CD14-positive monocyte (primary cell): ENCODE results near the gene MIDN. TPM values are rescaled to one million over a fixed set of nuclear protein-coding genes. Genes with fewer than 3 reads are reported as not detected.

Source experiments
- DNase-seq, 3 donors: peaks; one replicate each; pipeline ENCODE4 v3.0.0-alpha.2; 2011 to 2022
- H2AFZ ChIP-seq: 2 replicates; pipeline ENCODE4 v1.6.0; 2012; ENCODE audit warnings: mild to moderate bottlenecking, low read depth, low read length, inconsistent platforms; ENCODE audit not compliant: insufficient read depth, poor library complexity, severe bottlenecking
- H3K27ac ChIP-seq, 2 donors: 1 replicate in 1 of 2; 2 replicates in 1 of 2; pipeline ENCODE4 v1.5.1; 2012 to 2013; ENCODE audit warnings: low read length in 2 of 2, control low read depth in 1 of 2, inconsistent platforms in 1 of 2, low read depth in 1 of 2, mild to moderate bottlenecking in 1 of 2
- H3K27me3 ChIP-seq, 2 donors: one replicate each; pipeline versions ENCODE4 v1.6.0 to v1.6.1; 2011 to 2013; ENCODE audit warnings: low read length in 2 of 2; ENCODE audit not compliant: control insufficient read depth in 2 of 2, insufficient read depth in 2 of 2
- H3K36me3 ChIP-seq, 2 donors: replicated peaks in 1 of 2; 1 replicate in 1 of 2; 2 replicates in 1 of 2; pipeline versions ENCODE4 v1.5.1 to v1.6.1; 2012 to 2013; ENCODE audit warnings: low read length in 2 of 2, control low read depth in 1 of 2, inconsistent platforms in 1 of 2, mild to moderate bottlenecking in 1 of 2; ENCODE audit not compliant: insufficient read depth in 2 of 2, control insufficient read depth in 1 of 2
- H3K4me1 ChIP-seq, 2 donors: 1 replicate in 1 of 2; 2 replicates in 1 of 2; pipeline versions ENCODE4 v1.5.1 to v1.6.1; 2012 to 2013; ENCODE audit warnings: low read length in 2 of 2, control low read depth in 1 of 2, inconsistent platforms in 1 of 2, mild to moderate bottlenecking in 1 of 2, moderate library complexity in 1 of 2; ENCODE audit not compliant: insufficient read depth in 2 of 2, control insufficient read depth in 1 of 2
- H3K4me2 ChIP-seq: replicated peaks from 2 replicates; pipeline ENCODE3; 2012; ENCODE audit warnings: low read length, moderate library complexity, mild to moderate bottlenecking; ENCODE audit not compliant: poor library complexity, severe bottlenecking; ENCODE audit errors: extremely low read depth
- H3K4me3 ChIP-seq, 3 experiments: fragments of 200-600 bp in 1 of 3; sonication (generic) in 1 of 3; replicated peaks in 1 of 3; 1 replicate in 2 of 3; 2 replicates in 1 of 3; pipeline ENCODE4 v1.5.1; 2011 to 2013; ENCODE audit warnings: low read length in 3 of 3, mild to moderate bottlenecking in 3 of 3, control low read depth in 2 of 3, low read depth in 2 of 3, inconsistent platforms in 1 of 3, moderate library complexity in 1 of 3
- H3K79me2 ChIP-seq: 2 replicates; pipeline ENCODE4 v1.6.0; 2012; ENCODE audit warnings: mild to moderate bottlenecking, control low read depth, inconsistent platforms, low read length, moderate library complexity; ENCODE audit not compliant: insufficient read depth
- H3K9ac ChIP-seq: 2 replicates; pipeline ENCODE4 v1.6.0; 2017; ENCODE audit warnings: low read length, mild to moderate bottlenecking; ENCODE audit not compliant: insufficient read depth, poor library complexity, severe bottlenecking
- H3K9me3 ChIP-seq, 2 donors: replicated peaks in 1 of 2; 1 replicate in 1 of 2; 2 replicates in 1 of 2; pipeline versions ENCODE4 v1.5.1 to v1.6.1; 2012 to 2013; ENCODE audit warnings: low read length in 2 of 2, control low read depth in 1 of 2; ENCODE audit not compliant: control insufficient read depth in 1 of 2, insufficient read depth in 1 of 2
- H4K20me1 ChIP-seq: 2 replicates; pipeline ENCODE4 v1.6.0; 2012; ENCODE audit warnings: mild to moderate bottlenecking, low read length, control low read depth, moderate library complexity; ENCODE audit not compliant: insufficient read depth
- H3K27ac Mint-ChIP-seq, 7 donors: one replicate each; pipeline ENCODE4 v1.8.0; 2020; ENCODE audit warnings: mild to moderate bottlenecking in 7 of 7, mixed read lengths in 7 of 7, moderate library complexity in 6 of 7, inconsistent platforms in 2 of 7
- H3K27me3 Mint-ChIP-seq, 3 donors: one replicate each; pipeline ENCODE4 v1.8.0; 2021 to 2022; ENCODE audit warnings: low read depth in 3 of 3, mild to moderate bottlenecking in 3 of 3, mixed read lengths in 3 of 3, moderate library complexity in 3 of 3, inconsistent platforms in 1 of 3
- H3K36me3 Mint-ChIP-seq, 2 donors: one replicate each; pipeline ENCODE4 v1.8.0; 2020; ENCODE audit warnings: mixed read lengths in 2 of 2, inconsistent platforms in 1 of 2, mild to moderate bottlenecking in 1 of 2
- H3K4me1 Mint-ChIP-seq: one replicate; pipeline ENCODE4 v1.8.0; 2020; ENCODE audit warnings: mild to moderate bottlenecking, mixed read lengths
- H3K4me3 Mint-ChIP-seq, 2 donors: one replicate each; pipeline ENCODE4 v1.8.0; 2020; ENCODE audit warnings: mild to moderate bottlenecking in 2 of 2, mixed read lengths in 2 of 2, moderate library complexity in 1 of 2
- H3K9me3 Mint-ChIP-seq, 7 donors: one replicate each; pipeline ENCODE4 v1.8.0; 2020 to 2022; ENCODE audit warnings: mixed read lengths in 7 of 7, mild to moderate bottlenecking in 6 of 7, moderate library complexity in 6 of 7, inconsistent platforms in 2 of 7
- WGBS: methylation state at CpG from one replicate; pipeline ENCODE4 v1.1.5; 2013; ENCODE audit warnings: missing lambda C conversion rate; ENCODE audit not compliant: insufficient coverage; 5-methylcytosine and 5-hydroxymethylcytosine counted together
- intact Hi-C, 2 donors: fragments of 100-400 bp; cut with micrococcal nuclease; formaldehyde crosslinking; loops; one replicate each; pipeline versions ENCODE4 v1.15.0 to v1.15.1; 2023
- polyA plus RNA-seq, 3 donors: library from polyadenylated mRNA; depleted of rRNA in 1 of 3; unstranded in 2 of 3; stranded (reverse) in 1 of 3; fragments of 300-500 nt in 2 of 3; fragments of >200 nt in 1 of 3; fragmentation: Illumina TruSeq in 2 of 3; gene quantifications; 1 replicate in 2 of 3; 2 replicates in 1 of 3; pipeline ENCODE4 v1.2.3, GENCODE V29; 2012 to 2021
- TF ChIP-seq, protein P1 (sequence below): fragments of 200-600 bp; IDR thresholded peaks from one replicate; pipeline ENCODE4 v1.8.0; 2022; ENCODE audit warnings: antibody characterized with exemption, mild to moderate bottlenecking

The MIDN gene
- polyA plus RNA-seq, 3 donors, result 5.6 to 301 (median 11.0) TPM

DNA sequence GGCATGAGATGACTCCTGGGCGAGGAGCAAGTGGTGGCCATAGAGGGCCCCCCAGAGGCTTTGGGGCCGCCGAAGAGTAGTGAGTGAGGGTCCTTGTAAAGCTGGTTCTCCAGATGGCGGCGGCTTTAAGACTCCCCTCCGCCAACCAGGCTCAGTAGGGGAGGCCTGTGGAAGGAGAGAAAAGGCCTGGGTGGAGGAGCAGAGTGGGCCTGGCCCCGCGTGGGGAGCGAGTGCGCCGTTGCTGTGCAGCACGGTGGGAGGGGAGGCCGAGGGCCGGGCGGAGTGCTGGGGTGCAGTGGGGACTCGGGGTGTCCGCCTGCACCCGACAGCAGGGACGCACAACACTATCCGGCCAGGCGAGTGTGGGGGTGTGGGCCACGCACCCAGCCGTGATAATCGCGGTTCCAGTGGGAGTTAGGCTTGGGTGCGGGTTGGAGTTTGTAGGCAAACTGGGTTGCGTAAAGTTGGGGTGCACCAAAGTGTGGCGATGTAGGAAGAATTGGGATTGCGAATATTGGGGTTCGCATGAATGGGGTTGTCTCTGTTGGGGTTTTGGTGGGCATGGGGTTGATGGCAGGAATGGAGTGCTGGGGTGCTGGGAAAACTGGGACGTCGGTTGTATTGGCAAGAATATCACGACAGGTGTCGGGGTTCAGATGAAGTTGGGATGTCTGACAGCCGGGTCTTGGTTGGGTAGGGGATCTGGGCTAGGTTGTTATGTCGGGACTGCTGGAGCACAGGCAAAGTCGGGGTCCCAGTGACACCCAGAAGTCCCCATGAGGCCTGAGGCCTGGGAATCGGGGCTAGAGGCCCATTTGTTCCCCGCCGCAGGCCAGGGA, 20.1 kb downstream of the MIDN start:
- H3K36me3 ChIP-seq, result peaks cover 27 to 31% of the 10 kb centered on the region in 2 donors
- peaks cover 60% of the 10 kb centered on the region for H4K20me1 ChIP-seq
- peak overlapping the region; percentile 23 to 65 for H3K27ac ChIP-seq
- WGBS, result 62% methylated on average over 40 of the region's 40 CpGs
- H3K9me3 ChIP-seq, result no peaks in the 10 kb centered on the region
- TF ChIP-seq, protein P1, sequence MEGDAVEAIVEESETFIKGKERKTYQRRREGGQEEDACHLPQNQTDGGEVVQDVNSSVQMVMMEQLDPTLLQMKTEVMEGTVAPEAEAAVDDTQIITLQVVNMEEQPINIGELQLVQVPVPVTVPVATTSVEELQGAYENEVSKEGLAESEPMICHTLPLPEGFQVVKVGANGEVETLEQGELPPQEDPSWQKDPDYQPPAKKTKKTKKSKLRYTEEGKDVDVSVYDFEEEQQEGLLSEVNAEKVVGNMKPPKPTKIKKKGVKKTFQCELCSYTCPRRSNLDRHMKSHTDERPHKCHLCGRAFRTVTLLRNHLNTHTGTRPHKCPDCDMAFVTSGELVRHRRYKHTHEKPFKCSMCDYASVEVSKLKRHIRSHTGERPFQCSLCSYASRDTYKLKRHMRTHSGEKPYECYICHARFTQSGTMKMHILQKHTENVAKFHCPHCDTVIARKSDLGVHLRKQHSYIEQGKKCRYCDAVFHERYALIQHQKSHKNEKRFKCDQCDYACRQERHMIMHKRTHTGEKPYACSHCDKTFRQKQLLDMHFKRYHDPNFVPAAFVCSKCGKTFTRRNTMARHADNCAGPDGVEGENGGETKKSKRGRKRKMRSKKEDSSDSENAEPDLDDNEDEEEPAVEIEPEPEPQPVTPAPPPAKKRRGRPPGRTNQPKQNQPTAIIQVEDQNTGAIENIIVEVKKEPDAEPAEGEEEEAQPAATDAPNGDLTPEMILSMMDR, result no peak
- H3K79me2 ChIP-seq, result peaks cover 52% of the 10 kb centered on the region
- H3K27me3 Mint-ChIP-seq, result peaks cover 6 to 14% (median 9%) of the 10 kb centered on the region in 3 donors
- H3K4me3 ChIP-seq, result peak overlapping the region in 1 of 3 experiments; percentile 98
- H3K27ac Mint-ChIP-seq, result peak overlapping the region; percentile 80 to 91 (median 89)
- H2AFZ ChIP-seq, result no peak overlapping the region
- intact Hi-C loops, result loop anchor here in 1 of 2 donors (5.0 kb wide), 1 partner anchor 166 kb away; the partner anchor contains the start of gene GPX4
- peaks cover 0 to 8% of the 10 kb centered on the region in 2 donors for H3K27me3 ChIP-seq
- peak in 1 of 3 donors; percentile 39 for DNase-seq
- peaks cover 28 to 34% of the 10 kb centered on the region in 2 donors for H3K36me3 Mint-ChIP-seq
- peak overlapping the region; percentile 24 for H3K4me2 ChIP-seq
- peaks cover 65% of the 10 kb centered on the region for H3K4me1 Mint-ChIP-seq
- H3K4me3 Mint-ChIP-seq, result peak overlapping the region; percentile 63 to 70
- peaks cover 0 to 2% (median 0%) of the 10 kb centered on the region in 7 donors for H3K9me3 Mint-ChIP-seq
- peaks cover 70 to 81% of the 10 kb centered on the region in 2 donors for H3K4me1 ChIP-seq
- H3K9ac ChIP-seq, result no peak overlapping the region

DNA sequence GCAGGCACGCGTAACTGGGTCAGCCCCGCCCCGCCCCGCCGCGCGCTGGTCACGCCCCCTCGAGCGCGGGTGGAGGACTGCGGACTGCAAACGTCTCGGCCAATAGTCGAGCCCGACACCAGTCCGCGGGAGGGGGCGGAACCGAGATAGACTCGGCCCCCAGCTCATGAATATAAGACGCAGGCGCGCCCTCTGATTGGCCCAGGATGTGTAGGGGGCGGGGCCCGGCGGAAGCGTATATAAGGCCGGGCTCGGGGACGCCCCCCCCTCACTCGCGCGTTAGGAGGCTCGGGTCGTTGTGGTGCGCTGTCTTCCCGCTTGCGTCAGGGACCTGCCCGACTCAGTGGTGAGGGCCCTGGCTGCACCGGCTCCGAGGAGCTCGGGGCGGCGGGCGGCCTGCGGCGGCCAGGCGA, 20.7 kb downstream of the MIDN start, which contains the start of gene CIRBP:
Gene CIRBP (plus strand): TSS at position 268 of the 413 bp plus-strand sequence. CDS start 1,602 bp downstream, outside the sequence.
- Histone ChIP-seq H3K27ac (peak within 1 kb of the TSS; percentile 73 to 87), H3K4me1 (peaks cover 76 to 88% of the 10 kb centered on the region in 2 donors), H4K20me1 (peaks cover 66% of the 10 kb centered on the region), H3K9me3 (no peaks in the 10 kb centered on the region), H3K4me3 (peak within 1 kb of the TSS; percentile 76 to 98 (median 87)), H2AFZ (no peak within 1 kb of the TSS), H3K27me3 (peaks cover 0 to 8% of the 10 kb centered on the region in 2 donors), H3K4me2 (peak within 1 kb of the TSS; percentile 100), H3K79me2 (peaks cover 58% of the 10 kb centered on the region), H3K9ac (peak within 1 kb of the TSS; percentile 91), H3K36me3 (peaks cover 33 to 37% of the 10 kb centered on the region in 2 donors)
- under 1% methylated on average over 47 of the region's 50 CpGs for WGBS
- Mint-ChIP-seq H3K4me3 (peak within 1 kb of the TSS; percentile 82 to 89), H3K4me1 (peaks cover 72% of the 10 kb centered on the region), H3K36me3 (peaks cover 34 to 40% of the 10 kb centered on the region in 2 donors), H3K27me3 (peaks cover 6 to 14% (median 9%) of the 10 kb centered on the region in 3 donors), H3K27ac (peak within 1 kb of the TSS; percentile 84 to 94 (median 91)), H3K9me3 (peaks cover 0 to 2% (median 0%) of the 10 kb centered on the region in 7 donors)
- peak; percentile 99 to 100 (median 99) for DNase-seq
- TF ChIP-seq, protein P1, result no peak
- intact Hi-C loops, result loop anchor here in 1 of 2 donors (5.0 kb wide), 1 partner anchor 167 kb away; the partner anchor contains the start of gene GPX4
